A549 (cell line): ENCODE measurements around the gene HYOU1. TPM values are rescaled to one million over a fixed set of nuclear protein-coding genes. Genes with fewer than 3 reads are reported as not detected.

ENCODE experiments used
- ATAC-seq, 2 experiments: fragments of 200-7000 bp in 1 of 2; fragments of >200 bp in 1 of 2; cut with Nextera tagmentation in 1 of 2; cut with Tn5 transposase in 1 of 2; 3 replicates each; pipeline versions ENCODE4 v1.8.0 to v1.9.1; 2018 to 2020; ENCODE audit warnings: mild to moderate bottlenecking in 1 of 2, moderate library complexity in 1 of 2
- CTCF ChIA-PET: fragments of 300-600 bp; sonication (Branson Sonifier 250); formaldehyde crosslinking; extraction: SDS; loops from one replicate; lab custom pipeline; 2021; ENCODE audit warnings: antibody characterized with exemption, inconsistent platforms; lab: Yijun Ruan, JAX
- POLR2A ChIA-PET: fragments of 350-600 bp; formaldehyde crosslinking; extraction: SDS; loops from one replicate; lab custom pipeline; 2021; ENCODE audit warnings: antibody characterized with exemption, inconsistent platforms; lab: Yijun Ruan, JAX
- DNase-seq, 2 experiments: peaks; one replicate each; pipeline versions ENCODE4 v3.0.0 to v3.0.0-alpha.2; 2011 to 2016; ENCODE audit warnings: low read depth in 1 of 2, low spot score in 1 of 2
- FAIRE-seq: peaks from 2 replicates; lab custom pipeline; 2011; peaks lifted over from hg19 to GRCh38; lab: Jason Lieb, UNC
- H3K27ac ChIP-seq, 2 experiments: fragments of >200 bp; sonication (Bioruptor Twin); formaldehyde crosslinking; 3 replicates each; pipeline ENCODE4 v1.5.1; 2016 to 2017
- H3K4me1 ChIP-seq: fragments of >200 bp; sonication (Bioruptor Twin); formaldehyde crosslinking; 3 replicates; pipeline ENCODE4 v1.6.1; 2016
- H3K4me2 ChIP-seq: fragments of >200 bp; sonication (Bioruptor Twin); formaldehyde crosslinking; 3 replicates; pipeline ENCODE4 v1.6.1; 2016
- H3K4me3 ChIP-seq: fragments of >200 bp; sonication (Bioruptor Twin); formaldehyde crosslinking; 3 replicates; pipeline ENCODE4 v1.5.1; 2016
- H3K9me3 ChIP-seq: fragments of >200 bp; sonication (Bioruptor Twin); formaldehyde crosslinking; 3 replicates; pipeline ENCODE4 v1.6.1; 2016
- ATOH8 ChIP-seq: fragments of 250-450 bp; sonication (Bioruptor Pico); IDR thresholded peaks from 2 replicates; pipeline ENCODE4 v1.5.0; 2020; ENCODE audit warnings: low read depth, mild to moderate bottlenecking, moderate library complexity
- CHD2 ChIP-seq: fragments of 150-350 bp; IDR thresholded peaks from 2 replicates; pipeline ENCODE4 v1.6.1; 2014; ENCODE audit warnings: low read length; ENCODE audit not compliant: partially characterized antibody
- E2F6 ChIP-seq: IDR thresholded peaks from 2 replicates; pipeline ENCODE4 v1.6.1; 2012; ENCODE audit warnings: low read depth, borderline replicate concordance
- EHF ChIP-seq: fragments of 250-450 bp; sonication (Bioruptor Pico); IDR thresholded peaks from 2 replicates; pipeline ENCODE4 v1.5.0; 2020; ENCODE audit warnings: mild to moderate bottlenecking
- ESRRA ChIP-seq: fragments of 150-350 bp; IDR thresholded peaks from 2 replicates; pipeline ENCODE4 v1.6.1; 2014; ENCODE audit warnings: mild to moderate bottlenecking, low read length, borderline replicate concordance
- FOSB ChIP-seq: fragments of 250-450 bp; sonication (Bioruptor Pico); IDR thresholded peaks from 2 replicates; pipeline ENCODE4 v1.5.0; 2020; ENCODE audit warnings: mild to moderate bottlenecking, moderate library complexity
- FOSL2 ChIP-seq, 2 experiments: fragments of 450-650 bp in 1 of 2; fragments of >200 bp in 1 of 2; sonication (Bioruptor Twin) in 1 of 2; formaldehyde crosslinking; IDR thresholded peaks; 2 replicates each; pipeline versions ENCODE4 v1.5.0 to v1.6.1; 2016 to 2020; ENCODE audit warnings: mild to moderate bottlenecking in 1 of 2, moderate library complexity in 1 of 2
- GATA3 ChIP-seq: IDR thresholded peaks from 2 replicates; pipeline ENCODE4 v1.6.1; 2012; ENCODE audit warnings: borderline replicate concordance
- HDAC2 ChIP-seq: fragments of 200-600 bp; sonication (generic); IDR thresholded peaks from 2 replicates; pipeline ENCODE4 v1.6.1; 2016
- HES2 ChIP-seq: fragments of >200 bp; sonication (Bioruptor Twin); formaldehyde crosslinking; IDR thresholded peaks from 2 replicates; pipeline ENCODE4 v1.6.1; 2016
- JUN ChIP-seq, 2 experiments: fragments of >200 bp; sonication (Bioruptor Twin); formaldehyde crosslinking; IDR thresholded peaks; 2 replicates in 1 of 2; 3 replicates in 1 of 2; pipeline ENCODE4 v1.6.1; 2016 to 2017
- JUNB ChIP-seq: fragments of >200 bp; sonication (Bioruptor Twin); formaldehyde crosslinking; IDR thresholded peaks from 2 replicates; pipeline ENCODE4 v1.6.1; 2016
- KDM1A ChIP-seq: fragments of 200-600 bp; sonication (generic); IDR thresholded peaks from 2 replicates; pipeline ENCODE4 v1.6.1; 2016; ENCODE audit warnings: low read depth, mild to moderate bottlenecking
- MAFK ChIP-seq: fragments of 450-650 bp; IDR thresholded peaks from 2 replicates; pipeline ENCODE4 v1.6.1; 2014; ENCODE audit not compliant: partially characterized antibody
- MAX ChIP-seq: IDR thresholded peaks from 2 replicates; pipeline ENCODE4 v1.6.1; 2012
- MAZ ChIP-seq: fragments of 150-350 bp; IDR thresholded peaks from 2 replicates; pipeline ENCODE4 v1.6.1; 2014; ENCODE audit warnings: antibody characterized with exemption, low read depth, low read length, borderline replicate concordance
- MYC ChIP-seq: IDR thresholded peaks from 2 replicates; pipeline ENCODE4 v1.6.1; 2012; ENCODE audit warnings: mild to moderate bottlenecking, inconsistent platforms, low read length, improper control_type of control experiment, borderline replicate concordance
- NFE2L2 ChIP-seq: fragments of 150-350 bp; conservative IDR thresholded peaks from 2 replicates; pipeline ENCODE4 v1.6.1; 2014; ENCODE audit warnings: low read length
- NPAS2 ChIP-seq: fragments of 250-450 bp; sonication (Bioruptor Pico); IDR thresholded peaks from 2 replicates; pipeline ENCODE4 v1.8.0; 2022; ENCODE audit warnings: mild to moderate bottlenecking, moderate library complexity, borderline replicate concordance
- PBX3 ChIP-seq: IDR thresholded peaks from 2 replicates; pipeline ENCODE4 v1.6.1; 2012
- PHF8 ChIP-seq: fragments of 200-600 bp; sonication (generic); IDR thresholded peaks from 2 replicates; pipeline ENCODE4 v1.6.1; 2016; ENCODE audit warnings: low read depth, mild to moderate bottlenecking, antibody characterized with exemption, moderate library complexity, borderline replicate concordance
- POLR2AphosphoS2 ChIP-seq: conservative IDR thresholded peaks from 2 replicates; pipeline ENCODE4 v1.6.1; 2012; ENCODE audit warnings: low read length, improper control_type of control experiment, inconsistent platforms
- RAD21 ChIP-seq, 2 experiments: fragments of >200 bp in 1 of 2; sonication (Bioruptor Twin) in 1 of 2; formaldehyde crosslinking in 1 of 2; IDR thresholded peaks in 1 of 2; conservative IDR thresholded peaks in 1 of 2; 2 replicates in 1 of 2; 3 replicates in 1 of 2; pipeline ENCODE4 v1.6.1; 2012 to 2018; ENCODE audit warnings: inconsistent platforms in 1 of 2
- RARB ChIP-seq: fragments of 250-450 bp; sonication (Bioruptor Pico); IDR thresholded peaks from 2 replicates; pipeline ENCODE4 v1.8.0; 2021; ENCODE audit warnings: mild to moderate bottlenecking, moderate library complexity
- RCOR1 ChIP-seq: fragments of 150-350 bp; IDR thresholded peaks from 2 replicates; pipeline ENCODE4 v1.6.1; 2014; ENCODE audit warnings: antibody characterized with exemption, low read length, low read depth
- RFX5 ChIP-seq: fragments of 450-650 bp; IDR thresholded peaks from 2 replicates; pipeline ENCODE4 v1.7.1; 2014; ENCODE audit warnings: antibody characterized with exemption, mild to moderate bottlenecking, moderate library complexity
- TP53 ChIP-seq: fragments of 250-450 bp; sonication (Bioruptor Pico); IDR thresholded peaks from 2 replicates; pipeline ENCODE4 v1.5.0; 2021; ENCODE audit warnings: mild to moderate bottlenecking, moderate library complexity
- USF2 ChIP-seq: fragments of 450-650 bp; IDR thresholded peaks from 2 replicates; pipeline ENCODE4 v1.6.1; 2014; ENCODE audit warnings: antibody characterized with exemption
- ZFP36 ChIP-seq: fragments of 450-650 bp; IDR thresholded peaks from 2 replicates; pipeline ENCODE4 v1.6.1; 2014; ENCODE audit warnings: borderline replicate concordance; ENCODE audit not compliant: partially characterized antibody
- WGBS: methylation state at CpG from one replicate; pipeline ENCODE4 v1.1.6; 2017; ENCODE audit errors: missing lambda C conversion rate; 5-methylcytosine and 5-hydroxymethylcytosine counted together
- polyA plus RNA-seq, 4 experiments: library from polyadenylated mRNA; depleted of rRNA in 3 of 4; stranded (reverse); fragments of >200 nt; fragmentation: RNase III in 1 of 4; extraction: RNeasy Plus Mini Kit Qiagen cat#74134 plus additional on column Dnase treatment in 1 of 4; gene quantifications; 2 replicates in 3 of 4; 3 replicates in 1 of 4; pipeline ENCODE4 v1.2.3, GENCODE V29; 2011 to 2017

Gene HYOU1
- polyA plus RNA-seq, 2 of the 4 experiments (the other 2 are of a cell fraction), result 44.8 to 83.1 TPM

- peaks cover 32% of the 10 kb centered on the region for H3K4me1 ChIP-seq
- no peak for ATAC-seq
- no peak for FAIRE-seq
- ChIA-PET CTCF (interaction anchor here (0.8 to 1.4 kb wide), 2 partner anchors 19 to 32 kb away, joined by 4 read pairs; partner anchors contain the start of gene HYOU1), POLR2A (no interaction called here)
- no peaks in the 10 kb centered on the region for H3K9me3 ChIP-seq
- no peak for TF ChIP-seq MAX
- no peak for TF ChIP-seq E2F6
- no peak for TF ChIP-seq RAD21 (conservative IDR thresholded peaks at IDR 0.05 in 1 of 2, IDR thresholded peaks at IDR 0.05 in 1 of 2)
- no peak for TF ChIP-seq MAFK
- TF ChIP-seq HES2, result no peak
- TF ChIP-seq RFX5, result no peak
- no peak for TF ChIP-seq NPAS2 (CRISPR knock-in tag)
- no peak for TF ChIP-seq JUNB
- TF ChIP-seq GATA3, result no peak
- TF ChIP-seq RCOR1, result no peak
- TF ChIP-seq RARB, result no peak
- no peak for TF ChIP-seq NFE2L2
- TF ChIP-seq MYC, result no peak
- no peak for TF ChIP-seq ESRRA
- TF ChIP-seq FOSB (CRISPR knock-in tag), result no peak
- no peak for TF ChIP-seq JUN (IDR thresholded peaks at IDR 0.05)
- TF ChIP-seq TP53 (CRISPR knock-in tag), result no peak
- no peak for TF ChIP-seq CHD2
- TF ChIP-seq ZFP36, result no peak
- no peak for TF ChIP-seq KDM1A
- WGBS, result 95% methylated on average over 15 of the region's 15 CpGs
- DNase-seq, result no peak
- no peak overlapping the region for H3K27ac ChIP-seq
- H3K4me2 ChIP-seq, result no peak overlapping the region
- no peak overlapping the region for H3K4me3 ChIP-seq
These were observed 32.4 kb downstream of the HYOU1 start for GRCh38 chr11:119024430-119025098.

- Histone ChIP-seq H3K4me1 (peaks cover 26% of the 10 kb centered on the region), H3K4me2 (no peak overlapping the region), H3K27ac (no peak overlapping the region), H3K4me3 (no peak overlapping the region), H3K9me3 (no peaks in the 10 kb centered on the region)
- ATAC-seq, result no peak
- no peak for DNase-seq
- POLR2A ChIA-PET, result no interaction called here
- TF ChIP-seq HDAC2 (no peak), PHF8 (no peak), EHF (no peak)
- no peak for FAIRE-seq
- CTCF ChIA-PET, result no interaction called here
These were observed 33.3 kb downstream of the HYOU1 start for GRCh38 chr11:119023741-119024140.

GRCh38 chr11:119021631-119022030, 35.4 kb downstream of the HYOU1 start:
- FAIRE-seq, result no peak
- peaks cover 29% of the 10 kb centered on the region for H3K4me1 ChIP-seq
- no peak for ATAC-seq
- WGBS, result 83% methylated on average over 5 of the region's 5 CpGs
- H3K9me3 ChIP-seq, result no peaks in the 10 kb centered on the region
- no peak overlapping the region for H3K4me3 ChIP-seq
- ChIA-PET CTCF (interaction anchor here (1.0 to 2.0 kb wide), 2 partner anchors 9 to 13 kb away, joined by 4 to 8 read pairs; partner anchors contain the start of gene SLC37A4), POLR2A (no interaction called here)
- DNase-seq, result no peak
- no peak overlapping the region for H3K4me2 ChIP-seq
- H3K27ac ChIP-seq, result no peak overlapping the region
- no peak for TF ChIP-seq PBX3
- no peak for TF ChIP-seq FOSL2 (IDR thresholded peaks at IDR 0.05)
- no peak for TF ChIP-seq FOSL2 (CRISPR knock-in tag; IDR thresholded peaks at IDR 0.05)
- no peak for TF ChIP-seq ATOH8 (CRISPR knock-in tag)
- TF ChIP-seq MAX, result no peak
- TF ChIP-seq TP53 (CRISPR knock-in tag), result no peak
- no peak for TF ChIP-seq MAZ
- no peak for TF ChIP-seq JUN (IDR thresholded peaks at IDR 0.05)
- TF ChIP-seq E2F6, result no peak
- TF ChIP-seq RARB, result no peak
- no peak for TF ChIP-seq POLR2AphosphoS2
- no peak for TF ChIP-seq FOSB (CRISPR knock-in tag)
- no peak for TF ChIP-seq USF2
- TF ChIP-seq RFX5, result no peak
